Lung (tissue), 12 donors: ENCODE results near the gene GNG13. TPM values are rescaled to one million over a fixed set of nuclear protein-coding genes. Genes with fewer than 3 reads are reported as not detected.

Experiments used
- ATAC-seq: fragments of 200-7000 bp; cut with Tn5 transposase; one replicate; pipeline ENCODE4 v1.9.1; 2020; ENCODE audit warnings: moderate number of reproducible peaks; ENCODE audit not compliant: insufficient read depth, low FRiP score
- DNase-seq, 3 donors: peaks; one replicate each; pipeline ENCODE4 v3.0.0-alpha.2; 2013 to 2017
- H3K27ac ChIP-seq, 2 donors: one replicate each; pipeline ENCODE4 v1.5.1; 2013; ENCODE audit warnings: mild to moderate bottlenecking in 2 of 2, moderate library complexity in 2 of 2, control low read depth in 1 of 2, inconsistent platforms in 1 of 2, low read depth in 1 of 2, low read length in 1 of 2
- H3K27me3 ChIP-seq, 3 donors: one replicate each; pipeline ENCODE4 v1.5.1; 2013; ENCODE audit warnings: low read length in 2 of 3; ENCODE audit not compliant: control insufficient read depth in 3 of 3, insufficient read depth in 3 of 3
- H3K36me3 ChIP-seq, 4 donors: one replicate each; pipeline ENCODE4 v1.5.1; 2013; ENCODE audit warnings: low read length in 4 of 4, mild to moderate bottlenecking in 1 of 4, moderate library complexity in 1 of 4; ENCODE audit not compliant: control insufficient read depth in 4 of 4, insufficient read depth in 4 of 4
- H3K4me1 ChIP-seq, 5 donors: one replicate each; pipeline ENCODE4 v1.5.1; 2013; ENCODE audit warnings: low read length in 5 of 5, mild to moderate bottlenecking in 2 of 5, moderate library complexity in 1 of 5; ENCODE audit not compliant: control insufficient read depth in 5 of 5, insufficient read depth in 5 of 5
- H3K4me3 ChIP-seq: one replicate; pipeline ENCODE4 v1.5.1; 2013; ENCODE audit warnings: mild to moderate bottlenecking, control low read depth, moderate library complexity
- H3K9ac ChIP-seq, 2 donors: one replicate each; pipeline ENCODE4 v1.5.1; 2013; ENCODE audit warnings: low read length in 2 of 2, control low read depth in 1 of 2; ENCODE audit not compliant: insufficient read depth in 1 of 2
- H3K9me3 ChIP-seq, 4 donors: one replicate each; pipeline ENCODE4 v1.5.1; 2013; ENCODE audit warnings: low read length in 3 of 4, mild to moderate bottlenecking in 1 of 4, moderate library complexity in 1 of 4; ENCODE audit not compliant: control insufficient read depth in 4 of 4, insufficient read depth in 3 of 4
- WGBS, 2 donors: extraction: QIAGEN DNeasy Blood & Tissue Kit; methylation state at CpG; one replicate each; pipeline ENCODE4 v1.1.7; 2013; 5-methylcytosine and 5-hydroxymethylcytosine counted together
- polyA plus RNA-seq, 2 donors: library from polyadenylated mRNA; stranded (reverse); fragments of 200-250 nt; gene quantifications; one replicate each; pipeline ENCODE4 v1.2.1, GENCODE V29; 2013
- total RNA-seq, 2 donors: library from RNA; depleted of rRNA in 1 of 2; stranded (reverse); fragments of >200 nt in 1 of 2; gene quantifications; one replicate each; pipeline ENCODE4 v1.2.1, GENCODE V29; 2014 to 2021
- TF ChIP-seq, protein P1 (sequence below): IDR thresholded peaks from 2 replicates; pipeline ENCODE4 v1.5.1; 2012; ENCODE audit warnings: mild to moderate bottlenecking; ENCODE audit errors: control extremely low read depth, extremely low read depth
- donor health status: control.
- donor health status: control.
- donor health status: Bipolar disorder and iron deficiency.
- donor health status: healthy.
- donor health status: DM: yes; HTN: yes; CAD: no.

The GNG13 gene
- total and polyA plus RNA-seq, 4 donors, result not detected

DNA sequence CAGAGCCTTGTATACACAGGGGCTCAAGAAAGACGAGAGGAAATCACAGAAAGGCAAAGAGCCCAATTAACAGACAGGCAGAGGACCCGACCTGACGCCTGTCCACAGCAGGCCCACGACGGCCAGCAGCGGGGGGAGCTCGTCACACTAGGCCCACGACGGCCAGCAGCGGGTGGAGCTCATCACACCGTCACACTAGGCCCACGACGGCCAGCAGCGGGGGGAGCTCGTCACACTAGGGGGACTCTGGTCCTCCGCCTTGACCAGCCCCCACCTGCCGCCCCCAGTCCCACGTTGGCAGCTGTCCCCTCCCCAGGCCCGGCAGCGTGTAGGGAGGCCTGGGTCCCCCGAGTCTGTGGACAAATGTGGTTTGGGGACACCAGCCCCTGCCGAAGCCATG is 23.7 kb upstream of the GNG13 start:
- no peak overlapping the region for H3K27ac ChIP-seq
- WGBS, 2 donors, result 88 to 94% methylated on average over 22 of the region's 22 CpGs
- TF ChIP-seq, protein P1, sequence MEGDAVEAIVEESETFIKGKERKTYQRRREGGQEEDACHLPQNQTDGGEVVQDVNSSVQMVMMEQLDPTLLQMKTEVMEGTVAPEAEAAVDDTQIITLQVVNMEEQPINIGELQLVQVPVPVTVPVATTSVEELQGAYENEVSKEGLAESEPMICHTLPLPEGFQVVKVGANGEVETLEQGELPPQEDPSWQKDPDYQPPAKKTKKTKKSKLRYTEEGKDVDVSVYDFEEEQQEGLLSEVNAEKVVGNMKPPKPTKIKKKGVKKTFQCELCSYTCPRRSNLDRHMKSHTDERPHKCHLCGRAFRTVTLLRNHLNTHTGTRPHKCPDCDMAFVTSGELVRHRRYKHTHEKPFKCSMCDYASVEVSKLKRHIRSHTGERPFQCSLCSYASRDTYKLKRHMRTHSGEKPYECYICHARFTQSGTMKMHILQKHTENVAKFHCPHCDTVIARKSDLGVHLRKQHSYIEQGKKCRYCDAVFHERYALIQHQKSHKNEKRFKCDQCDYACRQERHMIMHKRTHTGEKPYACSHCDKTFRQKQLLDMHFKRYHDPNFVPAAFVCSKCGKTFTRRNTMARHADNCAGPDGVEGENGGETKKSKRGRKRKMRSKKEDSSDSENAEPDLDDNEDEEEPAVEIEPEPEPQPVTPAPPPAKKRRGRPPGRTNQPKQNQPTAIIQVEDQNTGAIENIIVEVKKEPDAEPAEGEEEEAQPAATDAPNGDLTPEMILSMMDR, result no peak
- DNase-seq, result no peak
- peaks cover 0 to 2% (median 0%) of the 10 kb centered on the region in 4 donors for H3K9me3 ChIP-seq
- H3K27me3 ChIP-seq, result peaks cover 0 to 10% (median 3%) of the 10 kb centered on the region in 3 donors
- H3K4me3 ChIP-seq, result no peak overlapping the region
- no peaks in the 10 kb centered on the region for H3K36me3 ChIP-seq
- ATAC-seq, result no peak
- H3K4me1 ChIP-seq, result peaks cover 0 to 9% (median 5%) of the 10 kb centered on the region in 5 donors
- no peak overlapping the region for H3K9ac ChIP-seq

DNA sequence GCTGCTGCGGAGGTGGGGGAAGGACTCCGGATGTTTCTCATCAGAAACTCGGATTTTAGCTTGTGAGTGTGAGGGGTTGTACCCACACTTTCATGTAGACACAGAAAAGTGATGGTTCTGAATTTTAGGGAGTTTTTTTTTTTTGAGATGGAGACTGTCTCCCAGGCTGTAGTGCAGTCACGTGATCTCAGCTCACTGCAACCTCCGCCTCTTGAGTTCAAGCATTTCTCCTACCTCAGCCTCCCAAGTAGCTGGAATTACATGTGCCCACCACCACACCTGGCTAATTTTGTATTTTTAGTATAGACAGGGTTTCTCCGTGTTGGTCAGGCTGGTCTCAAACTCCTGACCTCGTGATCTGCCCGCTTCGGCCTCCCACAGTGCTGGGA is 22.4 kb upstream of the GNG13 start:
- Histone ChIP-seq H3K36me3 (no peaks in the 10 kb centered on the region), H3K4me1 (peaks cover 0 to 9% (median 5%) of the 10 kb centered on the region in 5 donors), H3K4me3 (no peak overlapping the region), H3K27ac (no peak overlapping the region), H3K27me3 (peaks cover 0 to 21% (median 11%) of the 10 kb centered on the region in 3 donors), H3K9me3 (peaks cover 0 to 3% (median under 1%) of the 10 kb centered on the region in 4 donors), H3K9ac (no peak overlapping the region)
- no peak for ATAC-seq
- TF ChIP-seq, protein P1, result no peak
- WGBS, 2 donors, result 90 to 92% methylated on average over 9 of the region's 9 CpGs
- no peak for DNase-seq

DNA sequence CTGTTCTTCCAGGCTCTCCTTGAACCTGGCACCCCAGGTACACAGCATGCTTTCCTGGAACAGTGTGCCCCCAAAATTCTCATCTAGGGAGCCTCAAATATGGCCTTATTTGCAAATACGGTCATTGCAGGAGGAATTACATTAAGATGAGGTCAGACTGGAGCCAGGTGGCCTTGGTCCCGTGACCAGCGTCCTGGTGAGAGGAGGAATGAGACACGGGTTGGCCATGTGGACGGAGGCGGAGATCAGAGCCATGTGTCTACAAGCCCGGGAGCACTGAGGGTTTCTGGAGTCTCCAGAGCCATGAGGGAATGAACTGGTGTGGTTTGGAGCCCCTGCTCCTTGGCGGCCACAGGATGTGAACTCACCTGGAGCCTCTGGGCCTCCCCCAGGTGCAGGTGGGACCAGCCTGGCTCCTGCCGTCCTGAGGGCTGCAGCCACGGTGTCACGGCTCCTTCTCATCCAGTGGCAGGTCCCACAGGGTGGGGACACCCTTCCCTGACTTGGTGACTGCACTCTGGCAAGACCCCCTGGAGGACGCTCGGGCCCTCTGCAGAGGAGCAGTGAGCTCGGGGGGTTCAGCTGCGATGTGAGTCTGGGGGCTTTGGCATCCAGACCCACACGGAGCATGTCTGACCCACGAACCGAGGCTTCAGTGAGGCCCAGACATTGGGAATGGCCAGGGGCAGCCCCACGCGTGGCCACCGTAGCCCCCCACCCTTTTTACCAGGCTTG is 21.8 kb upstream of the GNG13 start:
- Histone ChIP-seq H3K9me3 (peaks cover 0 to 3% (median 1%) of the 10 kb centered on the region in 4 donors), H3K9ac (no peak overlapping the region), H3K4me1 (peaks cover 0 to 9% (median 5%) of the 10 kb centered on the region in 5 donors), H3K27ac (no peak overlapping the region), H3K36me3 (no peaks in the 10 kb centered on the region), H3K27me3 (peaks cover 0 to 23% (median 13%) of the 10 kb centered on the region in 3 donors), H3K4me3 (no peak overlapping the region)
- WGBS, 2 donors, result 92 to 96% methylated on average over 21 of the region's 21 CpGs
- TF ChIP-seq, protein P1, result no peak
- no peak for DNase-seq
- ATAC-seq, result no peak
